Colonic mucosa (tissue), 4 donors: ENCODE results near the gene PIK3AP1. TPM values are rescaled to one million over a fixed set of nuclear protein-coding genes. Genes with fewer than 3 reads are reported as not detected.

Source experiments
- DNase-seq: peaks from one replicate; pipeline ENCODE4 v3.0.0-alpha.2; 2020
- H3K27ac ChIP-seq: fragments of 200-600 bp; one replicate; pipeline ENCODE4 v1.8.0; 2021
- H3K27me3 ChIP-seq: fragments of 200-600 bp; one replicate; pipeline ENCODE4 v1.8.0; 2021
- H3K36me3 ChIP-seq: fragments of 200-600 bp; one replicate; pipeline ENCODE4 v1.8.0; 2021
- H3K4me1 ChIP-seq: fragments of 200-600 bp; one replicate; pipeline ENCODE4 v1.8.0; 2021; ENCODE audit warnings: mild to moderate bottlenecking
- H3K4me3 ChIP-seq: fragments of 200-600 bp; one replicate; pipeline ENCODE4 v1.8.0; 2021
- H3K9ac ChIP-seq, 2 donors: one replicate each; pipeline ENCODE4 v1.7.0; 2013; ENCODE audit warnings: control low read depth in 2 of 2, low read depth in 2 of 2, low read length in 2 of 2
- H3K9me3 ChIP-seq: fragments of 200-600 bp; one replicate; pipeline ENCODE4 v1.8.0; 2021
- intact Hi-C: fragments of 100-400 bp; cut with DNase I; formaldehyde crosslinking; loops from one replicate; pipeline ENCODE4 v1.14.1; 2022
- total RNA-seq, 2 donors: library from RNA; stranded (reverse); fragmentation: NEBNext Ultra II Directional in 1 of 2; extraction: Animal tissue kit (Norgen Biotek cat#: 25700) in 1 of 2; gene quantifications; one replicate each; pipeline ENCODE4 v1.2.1, GENCODE V29; 2021
- TF ChIP-seq, protein P1 (sequence below): fragments of 200-600 bp; IDR thresholded peaks from one replicate; pipeline ENCODE4 v1.8.0; 2022; ENCODE audit warnings: antibody characterized with exemption, mild to moderate bottlenecking
- donor health status: healthy.
- donor health status: DM: no; HTN: no; CAD: no.
- donor health status: DM: no; HTN: no; CAD: no.

The PIK3AP1 gene
- total RNA-seq, 2 donors from 2014 or later = 10.9 to 12.4 TPM

DNA sequence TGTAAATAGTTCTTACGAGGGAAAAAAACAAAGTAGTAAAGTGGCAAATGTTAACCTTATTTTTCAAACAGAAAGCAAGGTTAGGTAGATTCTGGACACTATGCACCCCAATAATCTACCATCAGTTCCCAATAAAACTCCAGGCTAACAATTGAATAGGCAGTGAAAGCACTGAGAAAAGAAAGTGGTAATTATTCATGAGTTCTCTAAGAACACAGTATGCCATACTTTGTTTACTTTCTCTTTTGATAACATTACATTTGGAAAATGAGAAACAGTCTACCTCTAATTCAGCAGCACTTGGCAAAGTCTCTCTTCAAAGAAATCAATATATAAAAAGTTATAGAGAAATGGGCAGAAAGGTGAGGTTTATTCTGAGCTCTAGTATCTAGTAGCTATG lies 151.9 kb downstream of the PIK3AP1 start:
- Histone ChIP-seq H3K4me3 (no peak overlapping the region), H3K27me3 (no peaks in the 10 kb centered on the region), H3K36me3 (no peaks in the 10 kb centered on the region), H3K9ac (no peak overlapping the region), H3K4me1 (no peaks in the 10 kb centered on the region), H3K27ac (no peak overlapping the region), H3K9me3 (no peaks in the 10 kb centered on the region)
- TF ChIP-seq, protein P1, sequence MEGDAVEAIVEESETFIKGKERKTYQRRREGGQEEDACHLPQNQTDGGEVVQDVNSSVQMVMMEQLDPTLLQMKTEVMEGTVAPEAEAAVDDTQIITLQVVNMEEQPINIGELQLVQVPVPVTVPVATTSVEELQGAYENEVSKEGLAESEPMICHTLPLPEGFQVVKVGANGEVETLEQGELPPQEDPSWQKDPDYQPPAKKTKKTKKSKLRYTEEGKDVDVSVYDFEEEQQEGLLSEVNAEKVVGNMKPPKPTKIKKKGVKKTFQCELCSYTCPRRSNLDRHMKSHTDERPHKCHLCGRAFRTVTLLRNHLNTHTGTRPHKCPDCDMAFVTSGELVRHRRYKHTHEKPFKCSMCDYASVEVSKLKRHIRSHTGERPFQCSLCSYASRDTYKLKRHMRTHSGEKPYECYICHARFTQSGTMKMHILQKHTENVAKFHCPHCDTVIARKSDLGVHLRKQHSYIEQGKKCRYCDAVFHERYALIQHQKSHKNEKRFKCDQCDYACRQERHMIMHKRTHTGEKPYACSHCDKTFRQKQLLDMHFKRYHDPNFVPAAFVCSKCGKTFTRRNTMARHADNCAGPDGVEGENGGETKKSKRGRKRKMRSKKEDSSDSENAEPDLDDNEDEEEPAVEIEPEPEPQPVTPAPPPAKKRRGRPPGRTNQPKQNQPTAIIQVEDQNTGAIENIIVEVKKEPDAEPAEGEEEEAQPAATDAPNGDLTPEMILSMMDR = no peak
- intact Hi-C loops = no loop called here
- no peak for DNase-seq

DNA sequence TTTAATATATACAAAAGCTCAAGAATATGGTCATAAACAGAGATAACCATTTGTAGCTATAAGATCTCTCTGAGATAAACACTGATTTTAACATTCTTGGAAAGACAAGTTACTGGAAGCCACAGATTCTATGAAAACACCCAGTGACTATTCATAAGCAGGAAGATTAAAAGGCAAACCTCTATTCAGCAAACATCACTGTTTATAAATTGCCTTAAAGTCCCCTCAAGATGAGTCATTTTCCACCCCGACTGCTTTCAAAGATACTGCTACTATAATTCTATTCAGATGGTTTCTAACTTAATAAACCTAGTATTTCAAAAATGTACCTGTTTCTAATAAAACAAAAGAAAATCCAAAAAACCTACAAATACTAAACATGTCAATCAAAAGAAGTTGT lies 154.5 kb downstream of the PIK3AP1 start:
- H3K9me3 ChIP-seq = no peaks in the 10 kb centered on the region
- TF ChIP-seq, protein P1 = no peak
- H3K4me3 ChIP-seq = no peak overlapping the region
- no peaks in the 10 kb centered on the region for H3K27me3 ChIP-seq
- no peaks in the 10 kb centered on the region for H3K36me3 ChIP-seq
- no peak for DNase-seq
- H3K4me1 ChIP-seq = no peaks in the 10 kb centered on the region
- no peak overlapping the region for H3K9ac ChIP-seq
- no peak overlapping the region for H3K27ac ChIP-seq
- intact Hi-C loops = no loop called here

DNA sequence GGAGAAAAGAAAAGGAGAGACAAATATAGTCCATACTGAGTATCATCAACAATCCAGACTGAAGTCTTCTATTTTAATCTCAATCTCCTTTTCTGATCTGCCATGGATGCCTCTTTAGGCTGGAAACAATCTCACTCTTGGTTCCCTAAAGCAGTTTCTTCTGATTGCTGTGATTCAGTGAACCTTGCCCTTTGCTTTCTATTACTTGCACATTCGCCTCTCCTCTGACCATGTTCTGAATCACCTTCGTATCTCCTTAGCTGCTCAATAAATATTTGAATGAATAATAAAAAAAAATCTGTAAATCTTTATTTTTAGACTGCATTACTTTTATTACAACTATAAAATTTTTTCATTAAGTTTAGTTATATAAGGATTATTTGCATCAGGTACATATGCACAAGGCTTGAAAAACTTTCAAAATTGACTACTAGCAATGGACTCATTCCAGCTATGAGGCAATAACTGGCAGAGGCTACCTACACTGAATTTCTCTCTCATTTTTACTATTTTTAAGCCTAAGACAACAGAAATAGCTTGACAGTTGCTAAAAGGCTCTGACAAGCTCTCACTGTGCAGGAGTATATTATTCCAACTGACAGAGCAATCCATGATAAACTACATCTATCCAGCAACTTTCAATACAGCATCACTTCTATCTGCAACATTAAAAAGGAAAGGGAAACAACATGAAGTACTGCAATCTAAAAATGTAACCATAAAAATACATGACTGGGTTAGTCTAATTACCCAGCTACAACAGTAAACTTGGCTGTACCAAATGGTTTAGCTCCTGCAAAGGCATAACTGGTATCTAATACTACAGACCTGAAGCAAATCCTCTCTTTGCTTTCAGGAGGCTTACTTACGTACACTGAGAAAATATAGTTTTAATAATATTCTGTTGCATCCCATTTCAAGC lies 159.1 kb downstream of the PIK3AP1 start:
- H3K9ac ChIP-seq = no peak overlapping the region
- no peak for DNase-seq
- H3K4me1 ChIP-seq = no peaks in the 10 kb centered on the region
- TF ChIP-seq, protein P1 = no peak
- H3K27me3 ChIP-seq = no peaks in the 10 kb centered on the region
- peaks cover 6% of the 10 kb centered on the region for H3K36me3 ChIP-seq
- intact Hi-C loops = no loop called here
- H3K9me3 ChIP-seq = no peaks in the 10 kb centered on the region
- H3K27ac ChIP-seq = peak overlapping the region; percentile 2
- no peak overlapping the region for H3K4me3 ChIP-seq

DNA sequence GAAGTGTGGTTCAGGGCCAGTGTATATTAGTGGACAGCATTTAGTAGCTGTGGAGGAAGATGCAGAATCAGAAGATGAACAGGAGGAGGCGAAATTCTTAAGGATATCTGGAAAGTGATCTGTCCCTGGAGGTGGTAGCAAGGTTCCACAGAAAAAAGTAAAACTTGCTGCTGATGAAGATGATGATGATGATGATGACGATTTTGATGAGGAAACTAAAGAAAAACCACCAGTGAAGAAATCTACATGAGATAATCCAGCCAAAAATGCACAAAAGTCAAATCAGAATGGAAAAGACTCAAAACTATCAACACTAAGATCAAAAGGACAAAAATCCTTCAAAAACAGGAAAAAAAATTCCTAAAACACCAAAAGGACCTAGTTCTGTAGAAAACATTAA lies 159.8 kb downstream of the PIK3AP1 start:
- no peak for DNase-seq
- H3K36me3 ChIP-seq = peaks cover 6% of the 10 kb centered on the region
- no peak overlapping the region for H3K4me3 ChIP-seq
- intact Hi-C loops = no loop called here
- H3K27ac ChIP-seq = no peak overlapping the region
- no peaks in the 10 kb centered on the region for H3K9me3 ChIP-seq
- H3K4me1 ChIP-seq = no peaks in the 10 kb centered on the region
- H3K9ac ChIP-seq = no peak overlapping the region
- TF ChIP-seq, protein P1 = no peak
- no peaks in the 10 kb centered on the region for H3K27me3 ChIP-seq

DNA sequence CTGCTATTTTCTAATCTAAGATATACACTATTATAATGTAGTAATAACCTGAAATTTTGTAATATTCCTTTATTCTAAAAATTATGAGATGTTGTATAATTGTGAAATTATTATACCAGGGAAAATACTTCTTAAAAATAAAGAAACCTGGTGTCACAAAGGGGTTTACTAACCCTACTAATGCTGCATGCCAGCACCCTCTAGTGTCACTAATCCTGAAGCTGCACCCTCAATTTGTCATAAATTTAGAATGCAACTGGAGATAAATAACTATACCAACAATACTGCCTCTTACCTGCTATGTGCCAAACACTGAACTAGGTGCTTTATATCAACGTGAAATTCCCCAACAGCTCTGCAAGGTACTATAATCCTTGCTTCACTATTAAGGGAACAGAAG lies 164.3 kb downstream of the PIK3AP1 start:
- Histone ChIP-seq H3K4me3 (no peak overlapping the region), H3K36me3 (peaks cover 6% of the 10 kb centered on the region), H3K27me3 (no peaks in the 10 kb centered on the region), H3K27ac (no peak overlapping the region), H3K9ac (no peak overlapping the region), H3K9me3 (no peaks in the 10 kb centered on the region), H3K4me1 (no peaks in the 10 kb centered on the region)
- TF ChIP-seq, protein P1 = peak; percentile 14
- no peak for DNase-seq
- intact Hi-C loops = no loop called here
